ENCODE data around the gene LRRC3.

GRCh38 chr21:44415073-44416025 lies 40.0 kb upstream of the LRRC3 start:
- no peak for TF ChIP-seq CTCF (IDR thresholded peaks at IDR 0.05)
- TF ChIP-seq EP300 (IDR thresholded peaks at IDR 0.05), result no peak

Data from suprapubic skin (tissue), 3 donors.